NOMO-1 treated with DMSO at 0.1 percent for 48 hours (cell line): Measurements from ENCODE around the gene HIBADH.

Experiments
- DNase-seq: peaks from one replicate; lab custom pipeline; 2025; ENCODE audit not compliant: unreplicated experiment; lab: John Stamatoyannopoulos, UW

Gene HIBADH

GRCh38 chr7:27553273-27553672, 109.4 kb downstream of the HIBADH start:
- no peak for DNase-seq

GRCh38 chr7:27551803-27552400, 110.8 kb downstream of the HIBADH start:
- DNase-seq = no peak

- DNase-seq = no peak
Observed at GRCh38 chr7:27549606-27550005, 113.1 kb downstream of the HIBADH start.

GRCh38 chr7:27548304-27548703, 114.4 kb downstream of the HIBADH start:
- DNase-seq = no peak

- DNase-seq = no peak
Observed at GRCh38 chr7:27547401-27547800, 115.3 kb downstream of the HIBADH start.

GRCh38 chr7:27546610-27547009, 116.1 kb downstream of the HIBADH start:
- DNase-seq = no peak

GRCh38 chr7:27535795-27536194, 126.9 kb downstream of the HIBADH start:
- DNase-seq = no peak

- DNase-seq = no peak
Observed at GRCh38 chr7:27533652-27534081, 129.0 kb downstream of the HIBADH start.

- DNase-seq = no peak
Observed at GRCh38 chr7:27532314-27532713, 130.4 kb downstream of the HIBADH start.

- DNase-seq = no peak
Observed at GRCh38 chr7:27527348-27527714, 135.4 kb downstream of the HIBADH start.

- no peak for DNase-seq
Observed at GRCh38 chr7:27526611-27527347, 135.9 kb downstream of the HIBADH start.

GRCh38 chr7:27526131-27526530, 136.6 kb downstream of the HIBADH start:
- no peak for DNase-seq

- DNase-seq = no peak
Observed at GRCh38 chr7:27523321-27523720, 139.4 kb downstream of the HIBADH start.

GRCh38 chr7:27522566-27522965, 140.1 kb downstream of the HIBADH start:
- no peak for DNase-seq

GRCh38 chr7:27520815-27521790, 141.6 kb downstream of the HIBADH start:
- no peak for DNase-seq

GRCh38 chr7:27519793-27520469, 142.8 kb downstream of the HIBADH start:
- no peak for DNase-seq

GRCh38 chr7:27518561-27519350, 143.9 kb downstream of the HIBADH start:
- no peak for DNase-seq

- no peak for DNase-seq
Observed at GRCh38 chr7:27516421-27516820, 146.3 kb downstream of the HIBADH start.

GRCh38 chr7:27515933-27516332, 146.8 kb downstream of the HIBADH start:
- DNase-seq = no peak

- DNase-seq = no peak
Observed at GRCh38 chr7:27514861-27515260, 147.8 kb downstream of the HIBADH start.
